Activated CD8-positive, alpha-beta memory T cell treated with anti-CD3 and anti-CD28 coated beads for 36 hours (primary cell): ENCODE results near the gene THADA. TPM values are rescaled to one million over a fixed set of nuclear protein-coding genes. Genes with fewer than 3 reads are reported as not detected.

Experiments
- CTCF ChIA-PET: fragments of 350-600 bp; sonication (Branson Sonifier 250); formaldehyde crosslinking; loops from one replicate; lab custom pipeline; 2021; ENCODE audit warnings: antibody characterized with exemption; lab: Charles Lee
- POLR2A ChIA-PET: fragments of 350-600 bp; sonication (Branson Sonifier 250); formaldehyde crosslinking; loops from one replicate; lab custom pipeline; 2021; ENCODE audit warnings: antibody characterized with exemption; lab: Charles Lee
- total RNA-seq, 2 experiments: library from RNA; stranded (reverse); gene quantifications; one replicate each; pipeline ENCODE4 v1.2.3, GENCODE V29; 2021

Gene THADA
- total RNA-seq, 2 experiments from 2014 or later: 52.7 to 54.2 TPM

GRCh38 chr2:43210125-43210466 is 385.7 kb downstream of the THADA start:
- CTCF ChIA-PET: interaction anchor here (0.6 to 1.2 kb wide), 3 partner anchors 12 to 83 kb away, joined by 3 read pairs; no protein-coding TSS in a partner anchor
- POLR2A ChIA-PET: interaction anchor here (0.6 kb wide), 1 partner anchor 853 kb away, joined by 3 read pairs; no protein-coding TSS in a partner anchor

- CTCF ChIA-PET: interaction anchor here (1.2 kb wide), 1 partner anchor 39 kb away, joined by 3 read pairs; no protein-coding TSS in a partner anchor
- POLR2A ChIA-PET: no interaction called here
Observed at GRCh38 chr2:43209204-43209717, 386.6 kb downstream of the THADA start.

GRCh38 chr2:43207553-43208300 is 388.1 kb downstream of the THADA start:
- ChIA-PET POLR2A (interaction anchor here (1.2 kb wide), 1 partner anchor 32 kb away, joined by 4 read pairs; no protein-coding TSS in a partner anchor), CTCF (interaction anchor here (1.2 kb wide), 2 partner anchors 9 to 22 kb away, joined by 3 to 4 read pairs; no protein-coding TSS in a partner anchor)

- CTCF ChIA-PET: interaction anchor here (1.2 kb wide), 1 partner anchor 23 kb away, joined by 3 read pairs; no protein-coding TSS in a partner anchor
- POLR2A ChIA-PET: no interaction called here
Observed at GRCh38 chr2:43206602-43207001, 389.2 kb downstream of the THADA start.

GRCh38 chr2:43203373-43203772 is 392.5 kb downstream of the THADA start:
- POLR2A ChIA-PET: no interaction called here
- CTCF ChIA-PET: interaction anchor here (0.9 to 1.2 kb wide), 3 partner anchors 46 to 76 kb away, joined by 3 to 5 read pairs (median 4); no protein-coding TSS in a partner anchor

GRCh38 chr2:43202289-43202688 is 393.5 kb downstream of the THADA start:
- ChIA-PET CTCF (interaction anchor here (0.6 to 1.4 kb wide), 3 partner anchors 74 to 389 kb away, joined by 3 to 4 read pairs (median 3); no protein-coding TSS in a partner anchor), POLR2A (no interaction called here)

- POLR2A ChIA-PET: interaction anchor here (0.6 kb wide), 1 partner anchor 52 kb away, joined by 3 read pairs; no protein-coding TSS in a partner anchor
- CTCF ChIA-PET: interaction anchor here (0.5 to 1.7 kb wide), 4 partner anchors 23 to 228 kb away, joined by 3 to 6 read pairs (median 4); no protein-coding TSS in a partner anchor
Observed at GRCh38 chr2:43201497-43201896, 394.3 kb downstream of the THADA start.

- ChIA-PET CTCF (interaction anchor here (0.5 to 1.7 kb wide), 4 partner anchors 22 to 228 kb away, joined by 3 to 6 read pairs (median 4); no protein-coding TSS in a partner anchor), POLR2A (interaction anchor here (0.7 kb wide), 1 partner anchor 237 kb away, joined by 3 read pairs; no protein-coding TSS in a partner anchor)
Observed at GRCh38 chr2:43201016-43201415, 394.8 kb downstream of the THADA start.

- CTCF ChIA-PET: interaction anchor here (0.9 to 1.5 kb wide), 2 partner anchors 28 to 51 kb away, joined by 3 read pairs; no protein-coding TSS in a partner anchor
- POLR2A ChIA-PET: interaction anchor here (0.7 kb wide), 1 partner anchor 236 kb away, joined by 3 read pairs; no protein-coding TSS in a partner anchor
Observed at GRCh38 chr2:43199492-43200488, 396.0 kb downstream of the THADA start.

- POLR2A ChIA-PET: no interaction called here
- CTCF ChIA-PET: interaction anchor here (0.7 kb wide), 1 partner anchor 12 kb away, joined by 3 read pairs; no protein-coding TSS in a partner anchor
Observed at GRCh38 chr2:43198263-43198662, 397.6 kb downstream of the THADA start.

GRCh38 chr2:43197588-43197896 is 398.3 kb downstream of the THADA start:
- POLR2A ChIA-PET: interaction anchor here (1.5 kb wide), 1 partner anchor 23 kb away, joined by 3 read pairs; no protein-coding TSS in a partner anchor
- CTCF ChIA-PET: interaction anchor here (0.7 to 1.1 kb wide), 2 partner anchors 13 to 69 kb away, joined by 3 read pairs; no protein-coding TSS in a partner anchor

GRCh38 chr2:43196768-43197587 is 398.9 kb downstream of the THADA start:
- POLR2A ChIA-PET: interaction anchor here (1.5 kb wide), 1 partner anchor 22 kb away, joined by 3 read pairs; no protein-coding TSS in a partner anchor
- CTCF ChIA-PET: interaction anchor here (0.5 to 1.5 kb wide), 4 partner anchors 20 to 69 kb away, joined by 3 read pairs; no protein-coding TSS in a partner anchor

- POLR2A ChIA-PET: interaction anchor here (1.9 kb wide), 1 partner anchor 20 kb away, joined by 7 read pairs; no protein-coding TSS in a partner anchor
Observed at GRCh38 chr2:43194121-43194869, 401.5 kb downstream of the THADA start.

GRCh38 chr2:43193652-43194120 is 402.2 kb downstream of the THADA start:
- POLR2A ChIA-PET: interaction anchor here (1.9 kb wide), 1 partner anchor 19 kb away, joined by 7 read pairs; no protein-coding TSS in a partner anchor
- CTCF ChIA-PET: interaction anchor here (1.4 to 2.1 kb wide), 3 partner anchors 19 to 67 kb away, joined by 3 to 9 read pairs (median 5); no protein-coding TSS in a partner anchor

More at GRCh38 chr2:43194121-43194869, 401.5 kb downstream of the THADA start:
- CTCF ChIA-PET: interaction anchor here (1.4 to 2.1 kb wide), 4 partner anchors 19 to 67 kb away, joined by 3 to 9 read pairs (median 5); no protein-coding TSS in a partner anchor

GRCh38 chr2:43192744-43193651 is 402.8 kb downstream of the THADA start:
- POLR2A ChIA-PET: interaction anchor here (0.6 to 1.9 kb wide), 4 partner anchors 13 to 61 kb away, joined by 3 to 7 read pairs (median 3); no protein-coding TSS in a partner anchor

More at GRCh38 chr2:43192744-43193651, 402.8 kb downstream of the THADA start:
- CTCF ChIA-PET: interaction anchor here (1.0 to 2.1 kb wide), 3 partner anchors 18 to 32 kb away, joined by 3 to 9 read pairs (median 5); no protein-coding TSS in a partner anchor
